CD4-positive, alpha-beta T cell (primary cell): ENCODE results near the gene PRTG. TPM values are rescaled to one million over a fixed set of nuclear protein-coding genes. Genes with fewer than 3 reads are reported as not detected.

Experiments
- ATAC-seq: fragments of 200-7000 bp; cut with Tn5 transposase; one replicate; pipeline ENCODE4 v1.10.0; 2022; ENCODE audit warnings: mild to moderate bottlenecking; ENCODE audit not compliant: poor library complexity
- CTCF ChIA-PET: fragments of 350-600 bp; sonication (Branson Sonifier 250); formaldehyde crosslinking; loops from one replicate; lab custom pipeline; 2021; ENCODE audit warnings: antibody characterized with exemption, inconsistent platforms; lab: Charles Lee
- POLR2A ChIA-PET: fragments of 350-600 bp; sonication (Branson Sonifier 250); formaldehyde crosslinking; loops from one replicate; lab custom pipeline; 2021; ENCODE audit warnings: antibody characterized with exemption, inconsistent platforms; lab: Charles Lee
- DNase-seq, 14 experiments: peaks; one replicate each; pipeline ENCODE4 v3.0.0-alpha.2; 2013 to 2020; ENCODE audit warnings: mixed read lengths in 2 of 14
- H3K27ac ChIP-seq, 2 donors: one replicate each; pipeline versions ENCODE4 v1.5.1 to v1.7.0; 2013; ENCODE audit warnings: low read length in 2 of 2, low read depth in 1 of 2, mild to moderate bottlenecking in 1 of 2
- H3K27me3 ChIP-seq, 2 experiments: 1 replicate in 1 of 2; 2 replicates in 1 of 2; pipeline versions ENCODE4 v1.6.1 to v1.7.0; 2013; ENCODE audit warnings: low read length in 2 of 2, control low read depth in 1 of 2, mild to moderate bottlenecking in 1 of 2, moderate library complexity in 1 of 2; ENCODE audit not compliant: insufficient read depth in 2 of 2, control insufficient read depth in 1 of 2
- H3K36me3 ChIP-seq: one replicate; pipeline ENCODE4 v1.6.1; 2013; ENCODE audit warnings: low read length, control low read depth; ENCODE audit not compliant: insufficient read depth
- H3K4me1 ChIP-seq: one replicate; pipeline ENCODE4 v1.6.1; 2013; ENCODE audit warnings: low read length, control low read depth; ENCODE audit not compliant: insufficient read depth
- H3K4me3 ChIP-seq: one replicate; pipeline ENCODE4 v1.5.1; 2013; ENCODE audit warnings: mild to moderate bottlenecking, low read length, moderate library complexity
- H3K9me3 ChIP-seq, 2 experiments: 1 replicate in 1 of 2; 2 replicates in 1 of 2; pipeline versions ENCODE4 v1.6.1 to v1.7.0; 2013; ENCODE audit warnings: low read length in 2 of 2, mild to moderate bottlenecking in 2 of 2, control low read depth in 1 of 2, moderate library complexity in 1 of 2; ENCODE audit not compliant: control insufficient read depth in 1 of 2, insufficient read depth in 1 of 2
- H3K27ac Mint-ChIP-seq: one replicate; pipeline ENCODE4 v1.8.0; 2020; ENCODE audit warnings: mixed read lengths
- H3K27me3 Mint-ChIP-seq: one replicate; pipeline ENCODE4 v1.8.0; 2021; ENCODE audit warnings: mixed read lengths
- H3K36me3 Mint-ChIP-seq: one replicate; pipeline ENCODE4 v1.8.0; 2021; ENCODE audit warnings: low read depth, mixed read lengths
- H3K4me1 Mint-ChIP-seq: one replicate; pipeline ENCODE4 v1.8.0; 2021; ENCODE audit warnings: low read depth, mixed read lengths
- H3K4me3 Mint-ChIP-seq: one replicate; pipeline ENCODE4 v1.8.0; 2020; ENCODE audit warnings: mild to moderate bottlenecking, mixed read lengths
- H3K9me3 Mint-ChIP-seq: one replicate; pipeline ENCODE4 v1.8.0; 2020; ENCODE audit warnings: mixed read lengths
- intact Hi-C, 2 experiments: fragments of 100-400 bp; cut with DNase I in 1 of 2; cut with micrococcal nuclease in 1 of 2; formaldehyde crosslinking; loops; one replicate each; pipeline versions ENCODE4 v1.15.1 to v1.9.0; 2023 to 2025; cut with DNase I, micrococcal nuclease
- total RNA-seq, 174 experiments: library from RNA in 2 of 174; stranded (reverse) in 2 of 174; gene quantifications; one replicate each; pipeline ENCODE4 v1.2.3 and lab custom pipeline; 2021 to 2026
- TF ChIP-seq, protein P1 (sequence below): fragments of 200-600 bp; IDR thresholded peaks from one replicate; pipeline ENCODE4 v1.8.0; 2022; ENCODE audit warnings: antibody characterized with exemption, mild to moderate bottlenecking

PRTG gene
- total RNA-seq, 2 experiments from 2014 or later, result not detected

DNA sequence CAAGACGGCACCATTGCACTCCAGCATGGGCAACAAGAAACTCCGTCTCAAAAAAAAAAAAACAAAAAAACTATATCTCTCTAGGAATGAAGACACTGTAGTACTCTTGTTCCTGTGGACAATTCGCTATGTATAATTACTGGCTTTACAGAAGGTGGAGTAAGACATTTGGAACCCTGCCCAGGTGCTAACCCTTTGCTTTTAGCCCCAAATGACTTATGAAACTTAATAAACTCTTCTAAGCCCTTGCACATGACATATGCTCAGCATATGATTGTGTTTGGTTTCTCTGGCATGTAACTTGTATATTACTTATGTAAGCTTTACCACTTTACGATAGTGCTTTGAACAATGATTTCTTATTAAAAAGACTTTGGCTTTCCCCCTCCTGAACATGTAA is 27.3 kb upstream of the PRTG start:
- Mint-ChIP-seq H3K27ac (no peak overlapping the region), H3K9me3 (no peaks in the 10 kb centered on the region), H3K36me3 (no peaks in the 10 kb centered on the region), H3K27me3 (peaks cover 13% of the 10 kb centered on the region), H3K4me3 (no peak overlapping the region), H3K4me1 (peaks cover 4% of the 10 kb centered on the region)
- CTCF ChIA-PET, result no interaction called here
- POLR2A ChIA-PET, result no interaction called here
- intact Hi-C loops, result no loop called here
- no peak for DNase-seq
- no peaks in the 10 kb centered on the region for H3K4me1 ChIP-seq
- H3K36me3 ChIP-seq, result no peaks in the 10 kb centered on the region
- no peaks in the 10 kb centered on the region for H3K9me3 ChIP-seq
- TF ChIP-seq, protein P1, sequence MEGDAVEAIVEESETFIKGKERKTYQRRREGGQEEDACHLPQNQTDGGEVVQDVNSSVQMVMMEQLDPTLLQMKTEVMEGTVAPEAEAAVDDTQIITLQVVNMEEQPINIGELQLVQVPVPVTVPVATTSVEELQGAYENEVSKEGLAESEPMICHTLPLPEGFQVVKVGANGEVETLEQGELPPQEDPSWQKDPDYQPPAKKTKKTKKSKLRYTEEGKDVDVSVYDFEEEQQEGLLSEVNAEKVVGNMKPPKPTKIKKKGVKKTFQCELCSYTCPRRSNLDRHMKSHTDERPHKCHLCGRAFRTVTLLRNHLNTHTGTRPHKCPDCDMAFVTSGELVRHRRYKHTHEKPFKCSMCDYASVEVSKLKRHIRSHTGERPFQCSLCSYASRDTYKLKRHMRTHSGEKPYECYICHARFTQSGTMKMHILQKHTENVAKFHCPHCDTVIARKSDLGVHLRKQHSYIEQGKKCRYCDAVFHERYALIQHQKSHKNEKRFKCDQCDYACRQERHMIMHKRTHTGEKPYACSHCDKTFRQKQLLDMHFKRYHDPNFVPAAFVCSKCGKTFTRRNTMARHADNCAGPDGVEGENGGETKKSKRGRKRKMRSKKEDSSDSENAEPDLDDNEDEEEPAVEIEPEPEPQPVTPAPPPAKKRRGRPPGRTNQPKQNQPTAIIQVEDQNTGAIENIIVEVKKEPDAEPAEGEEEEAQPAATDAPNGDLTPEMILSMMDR, result no peak
- H3K4me3 ChIP-seq, result no peak overlapping the region
- H3K27ac ChIP-seq, result no peak overlapping the region
- ATAC-seq, result no peak
- H3K27me3 ChIP-seq, result peaks cover 2 to 9% of the 10 kb centered on the region in 2 experiments

DNA sequence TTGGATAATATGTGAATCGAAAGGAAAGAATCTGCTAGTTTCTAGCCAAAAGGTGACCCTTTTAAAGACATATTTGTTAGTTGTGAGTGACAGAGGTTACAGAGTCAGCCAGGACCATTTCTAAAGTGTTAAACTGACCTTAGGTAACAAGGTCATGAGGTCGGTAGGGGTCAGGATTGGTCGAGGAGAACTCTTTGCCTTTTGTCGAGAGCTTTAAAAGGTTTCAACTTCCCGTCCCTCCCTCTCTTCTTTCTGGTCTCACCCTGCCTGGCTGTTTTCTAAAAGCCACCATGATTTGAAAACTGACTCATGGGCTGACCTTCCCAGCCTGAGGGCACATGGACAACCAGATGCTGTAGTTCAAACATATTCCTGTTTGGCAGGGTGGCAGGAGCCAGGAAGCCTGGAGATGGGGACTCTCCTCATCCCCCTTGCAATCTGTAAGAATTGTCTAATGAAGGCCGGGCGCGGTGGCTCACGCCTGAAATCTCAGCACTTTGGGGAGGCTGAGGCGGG is 25.8 kb upstream of the PRTG start:
- H3K9me3 ChIP-seq, result no peaks in the 10 kb centered on the region
- no peak overlapping the region for H3K4me3 ChIP-seq
- H3K4me1 ChIP-seq, result no peaks in the 10 kb centered on the region
- H3K27me3 ChIP-seq, result peaks cover 2 to 9% of the 10 kb centered on the region in 2 experiments
- Mint-ChIP-seq H3K27me3 (peaks cover 6% of the 10 kb centered on the region), H3K4me3 (no peak overlapping the region), H3K36me3 (no peaks in the 10 kb centered on the region), H3K9me3 (no peaks in the 10 kb centered on the region), H3K27ac (no peak overlapping the region), H3K4me1 (peaks cover 4% of the 10 kb centered on the region)
- POLR2A ChIA-PET, result no interaction called here
- H3K36me3 ChIP-seq, result no peaks in the 10 kb centered on the region
- intact Hi-C loops, result no loop called here
- ATAC-seq (no peak), DNase-seq (no peak)
- TF ChIP-seq, protein P1, result no peak
- H3K27ac ChIP-seq, result no peak overlapping the region
- CTCF ChIA-PET, result no interaction called here

DNA sequence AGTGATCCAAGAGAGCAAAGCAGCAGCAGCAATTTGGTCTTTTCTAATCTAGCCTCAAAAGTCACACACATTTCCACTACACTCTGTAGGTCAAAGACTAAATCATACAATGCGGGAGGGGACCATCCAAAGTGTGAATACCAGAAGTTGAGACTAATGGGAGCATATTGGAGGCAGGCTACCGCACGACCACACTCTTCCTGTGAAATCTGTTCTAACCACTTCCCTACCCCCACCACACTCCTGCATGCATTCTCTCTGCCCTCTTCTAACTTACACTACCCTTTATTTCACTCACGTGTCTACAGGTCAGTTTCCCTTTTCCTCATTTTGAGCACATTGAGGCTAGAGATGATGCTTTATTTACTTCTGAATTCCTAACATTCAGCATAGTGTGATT is 23.7 kb upstream of the PRTG start:
- no peaks in the 10 kb centered on the region for H3K9me3 Mint-ChIP-seq
- H3K4me3 Mint-ChIP-seq, result no peak overlapping the region

More for the DNA sequence above, 23.7 kb upstream of the PRTG start:
- CTCF ChIA-PET, result no interaction called here
- H3K27ac Mint-ChIP-seq, result no peak overlapping the region
- peaks cover 0 to 9% of the 10 kb centered on the region in 2 experiments for H3K27me3 ChIP-seq
- intact Hi-C loops, result no loop called here
- no peaks in the 10 kb centered on the region for H3K27me3 Mint-ChIP-seq
- no peaks in the 10 kb centered on the region for H3K4me1 ChIP-seq
- no peak overlapping the region for H3K4me3 ChIP-seq
- no peak for DNase-seq
- no peaks in the 10 kb centered on the region for H3K9me3 ChIP-seq
- H3K36me3 ChIP-seq, result no peaks in the 10 kb centered on the region
- peaks cover 4% of the 10 kb centered on the region for H3K4me1 Mint-ChIP-seq
- ATAC-seq, result no peak
- TF ChIP-seq, protein P1, result no peak
- POLR2A ChIA-PET, result no interaction called here
- no peaks in the 10 kb centered on the region for H3K36me3 Mint-ChIP-seq
- no peak overlapping the region for H3K27ac ChIP-seq
